ES-I3 (cell line): Measurements from ENCODE around the gene PHYKPL.

ENCODE experiments used
- H3K36me3 ChIP-seq: 2 replicates; pipeline ENCODE4 v1.6.1; 2013; ENCODE audit warnings: mild to moderate bottlenecking, low read length, control low read depth, moderate library complexity; ENCODE audit not compliant: insufficient read depth
- H3K4me1 ChIP-seq: 2 replicates; pipeline ENCODE4 v1.6.1; 2013; ENCODE audit warnings: mild to moderate bottlenecking, control low read depth, low read length; ENCODE audit not compliant: insufficient read depth
- H3K9ac ChIP-seq: 2 replicates; pipeline ENCODE4 v1.6.1; 2013; ENCODE audit warnings: low read depth, mild to moderate bottlenecking, low read length, moderate library complexity
- H3K9me3 ChIP-seq: 2 replicates; pipeline ENCODE4 v1.6.1; 2013; ENCODE audit warnings: mild to moderate bottlenecking, low read length, moderate library complexity; ENCODE audit not compliant: control insufficient read depth, insufficient read depth

PHYKPL gene

DNA sequence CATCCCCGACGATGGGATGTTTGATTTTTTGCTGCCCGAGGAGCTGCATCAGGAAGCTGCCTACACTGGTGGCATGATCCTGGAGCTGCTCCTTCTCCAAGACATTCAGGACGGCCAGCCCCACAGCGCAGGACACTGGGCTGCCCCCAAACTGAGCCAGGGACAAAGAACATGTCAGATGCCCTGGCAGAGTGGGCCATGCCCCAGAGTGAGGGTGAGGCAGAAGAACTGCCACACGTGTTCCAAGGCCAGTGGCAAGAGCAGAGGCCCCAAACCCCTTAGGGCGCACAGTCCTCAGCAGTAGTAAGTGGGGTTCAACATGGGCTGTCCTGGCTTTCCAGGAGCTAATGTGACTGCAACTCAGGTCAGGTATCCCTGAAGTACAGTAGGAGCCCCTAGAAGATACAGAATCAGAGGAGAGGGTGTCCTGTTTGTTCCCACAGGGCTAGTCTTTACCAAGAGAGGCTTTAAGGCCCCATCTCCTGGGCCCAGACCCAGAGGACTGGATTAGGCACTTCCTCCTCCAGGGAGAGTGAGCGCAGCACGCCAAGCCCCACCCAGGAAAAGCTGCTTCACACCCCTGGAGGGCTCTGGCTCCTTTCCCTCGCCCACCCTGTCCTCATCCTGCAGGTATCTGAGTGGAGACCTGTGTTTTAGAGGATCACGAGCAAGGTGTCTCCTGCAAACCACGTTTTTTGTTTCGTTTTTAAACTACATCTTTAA is 17.2 kb downstream of the PHYKPL start:
- no peak overlapping the region for H3K9ac ChIP-seq
- peaks cover 15% of the 10 kb centered on the region for H3K36me3 ChIP-seq
- no peaks in the 10 kb centered on the region for H3K4me1 ChIP-seq
- no peaks in the 10 kb centered on the region for H3K9me3 ChIP-seq

DNA sequence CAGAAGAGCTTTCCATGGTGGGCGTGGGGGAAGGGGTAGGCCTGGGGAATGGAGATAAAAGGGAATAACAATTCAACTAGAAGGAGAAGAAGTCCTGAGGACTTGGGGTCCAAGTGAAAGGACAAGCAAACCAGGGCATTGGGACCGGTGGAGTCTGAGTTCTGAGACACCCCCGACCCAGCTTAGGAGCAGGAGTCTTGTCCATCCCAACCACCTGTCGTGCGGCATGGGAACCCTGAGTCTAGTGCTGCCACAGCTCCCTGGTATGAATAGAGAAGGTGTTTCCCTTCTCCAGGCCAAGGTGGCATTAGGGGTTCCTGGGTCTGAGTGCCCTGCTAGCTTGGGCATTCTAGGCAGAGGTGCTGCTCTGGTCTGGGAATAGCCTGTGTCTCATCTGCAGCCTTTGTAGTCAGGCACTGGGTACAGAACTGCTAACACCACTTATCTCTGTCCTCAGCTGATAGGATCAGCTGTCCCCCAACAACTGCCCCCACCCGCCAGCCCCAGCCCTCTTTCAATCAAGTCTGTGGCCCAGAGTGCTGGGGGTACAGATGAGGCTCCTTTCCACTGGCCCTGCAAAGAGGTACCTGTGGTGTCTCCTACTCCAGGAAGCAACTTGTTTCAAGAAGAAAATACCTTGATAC is 18.3 kb downstream of the PHYKPL start:
- Histone ChIP-seq H3K36me3 (peaks cover 22% of the 10 kb centered on the region), H3K9ac (no peak overlapping the region), H3K4me1 (no peaks in the 10 kb centered on the region), H3K9me3 (no peaks in the 10 kb centered on the region)

- H3K9ac ChIP-seq = no peak overlapping the region
- H3K9me3 ChIP-seq = no peaks in the 10 kb centered on the region
- no peaks in the 10 kb centered on the region for H3K4me1 ChIP-seq
- peaks cover 27% of the 10 kb centered on the region for H3K36me3 ChIP-seq
Observed at GRCh38 chr5:178213748-178214151, 18.9 kb downstream of the PHYKPL start.

- Histone ChIP-seq H3K9me3 (no peaks in the 10 kb centered on the region), H3K4me1 (no peaks in the 10 kb centered on the region), H3K9ac (no peak overlapping the region), H3K36me3 (peaks cover 28% of the 10 kb centered on the region)
Observed at GRCh38 chr5:178213003-178213461, 19.6 kb downstream of the PHYKPL start.

- no peak overlapping the region for H3K9ac ChIP-seq
- H3K4me1 ChIP-seq = no peaks in the 10 kb centered on the region
- H3K36me3 ChIP-seq = peaks cover 33% of the 10 kb centered on the region
- H3K9me3 ChIP-seq = no peaks in the 10 kb centered on the region
Observed at GRCh38 chr5:178212241-178213002, 20.2 kb downstream of the PHYKPL start.

GRCh38 chr5:178211095-178212048 is 21.2 kb downstream of the PHYKPL start:
- no peaks in the 10 kb centered on the region for H3K9me3 ChIP-seq
- H3K9ac ChIP-seq = no peak overlapping the region
- peaks cover 7% of the 10 kb centered on the region for H3K4me1 ChIP-seq
- peaks cover 42% of the 10 kb centered on the region for H3K36me3 ChIP-seq

GRCh38 chr5:178210686-178211085 is 21.9 kb downstream of the PHYKPL start:
- Histone ChIP-seq H3K9ac (no peak overlapping the region), H3K9me3 (no peaks in the 10 kb centered on the region), H3K4me1 (peaks cover 12% of the 10 kb centered on the region), H3K36me3 (peaks cover 49% of the 10 kb centered on the region)

DNA sequence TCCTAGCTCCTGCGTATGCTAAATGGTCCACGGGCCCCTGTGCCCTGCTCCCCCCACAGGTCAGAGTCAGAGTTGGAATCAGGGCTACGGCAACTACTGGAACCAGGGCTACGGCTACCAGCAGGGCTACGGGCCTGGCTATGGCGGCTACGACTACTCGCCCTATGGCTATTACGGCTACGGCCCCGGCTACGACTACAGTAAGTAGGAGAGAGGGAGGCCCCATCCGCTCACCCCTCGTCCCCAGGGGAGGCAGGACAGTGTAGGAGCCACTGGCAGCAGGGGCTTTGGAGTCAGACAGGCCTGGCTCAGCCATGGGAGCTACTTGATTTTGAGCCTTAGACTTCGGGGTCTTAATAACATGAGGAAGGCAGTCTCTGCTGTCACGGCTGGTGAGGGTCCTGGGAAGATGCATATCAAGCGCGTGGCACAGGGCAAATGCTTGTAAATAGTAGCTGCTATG is 22.5 kb downstream of the PHYKPL start:
- Histone ChIP-seq H3K4me1 (peaks cover 12% of the 10 kb centered on the region), H3K9ac (no peak overlapping the region), H3K9me3 (no peaks in the 10 kb centered on the region), H3K36me3 (peaks cover 54% of the 10 kb centered on the region)

DNA sequence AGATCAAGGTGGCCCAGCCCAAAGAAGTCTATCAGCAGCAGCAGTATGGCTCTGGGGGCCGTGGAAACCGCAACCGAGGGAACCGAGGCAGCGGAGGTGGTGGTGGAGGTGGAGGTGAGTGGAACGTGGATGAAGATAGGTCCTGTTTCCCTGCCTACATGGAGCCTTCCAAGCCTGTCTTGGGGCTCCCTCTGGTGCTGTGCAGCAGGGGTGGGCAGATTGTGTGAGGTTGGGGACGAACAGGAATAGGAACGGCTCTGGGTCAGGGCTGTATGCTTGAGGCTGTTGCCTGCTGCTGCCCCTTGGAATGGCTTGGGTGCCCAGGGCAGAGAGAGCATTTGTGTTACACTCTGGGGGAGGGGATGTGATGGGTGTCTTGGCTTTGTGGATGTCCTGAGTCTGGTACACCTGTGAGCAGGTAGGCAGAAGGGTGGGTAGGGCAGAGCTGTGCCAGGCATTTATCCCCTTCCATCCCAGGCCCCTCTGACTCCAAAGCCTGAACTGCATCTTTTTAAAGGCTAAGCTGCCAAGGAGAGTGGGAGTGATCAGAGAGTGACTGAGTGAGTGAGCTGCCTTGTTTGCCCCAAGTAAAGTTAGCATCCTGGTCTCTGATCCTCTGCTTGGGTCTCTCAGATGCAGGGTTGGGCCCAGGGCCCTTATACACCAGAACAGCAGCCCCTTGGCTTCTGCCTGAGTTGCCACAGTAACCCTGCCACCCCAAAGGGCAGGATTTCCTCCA is 23.1 kb downstream of the PHYKPL start:
- Histone ChIP-seq H3K9ac (no peak overlapping the region), H3K36me3 (peaks cover 54% of the 10 kb centered on the region), H3K9me3 (no peaks in the 10 kb centered on the region), H3K4me1 (peaks cover 12% of the 10 kb centered on the region)

GRCh38 chr5:178208540-178209227 is 23.9 kb downstream of the PHYKPL start:
- Histone ChIP-seq H3K9me3 (no peaks in the 10 kb centered on the region), H3K4me1 (peaks cover 12% of the 10 kb centered on the region), H3K9ac (no peak overlapping the region), H3K36me3 (peaks cover 54% of the 10 kb centered on the region)

- Histone ChIP-seq H3K9me3 (no peaks in the 10 kb centered on the region), H3K9ac (no peak overlapping the region), H3K36me3 (peaks cover 48% of the 10 kb centered on the region), H3K4me1 (peaks cover 12% of the 10 kb centered on the region)
Observed at GRCh38 chr5:178207917-178208280, 24.7 kb downstream of the PHYKPL start.

GRCh38 chr5:178207183-178207916 is 25.3 kb downstream of the PHYKPL start:
- no peak overlapping the region for H3K9ac ChIP-seq

More at GRCh38 chr5:178207183-178207916, 25.3 kb downstream of the PHYKPL start:
- H3K4me1 ChIP-seq = peaks cover 12% of the 10 kb centered on the region
- H3K36me3 ChIP-seq = peaks cover 48% of the 10 kb centered on the region
- H3K9me3 ChIP-seq = no peaks in the 10 kb centered on the region
